HG02973 (cell line): ENCODE results near the gene TES.

ENCODE experiments used
- ATAC-seq: cut with Tn5 transposase; IDR thresholded peaks from one replicate; pipeline ENCODE4 v1.9.1; 2021; ENCODE audit warnings: moderate library complexity; ENCODE audit not compliant: unreplicated experiment

Gene TES

GRCh38 chr7:116193329-116194087 is 16.8 kb upstream of the TES start:
- ATAC-seq = no peak

GRCh38 chr7:116194115-116194514 is 16.2 kb upstream of the TES start:
- no peak for ATAC-seq

DNA sequence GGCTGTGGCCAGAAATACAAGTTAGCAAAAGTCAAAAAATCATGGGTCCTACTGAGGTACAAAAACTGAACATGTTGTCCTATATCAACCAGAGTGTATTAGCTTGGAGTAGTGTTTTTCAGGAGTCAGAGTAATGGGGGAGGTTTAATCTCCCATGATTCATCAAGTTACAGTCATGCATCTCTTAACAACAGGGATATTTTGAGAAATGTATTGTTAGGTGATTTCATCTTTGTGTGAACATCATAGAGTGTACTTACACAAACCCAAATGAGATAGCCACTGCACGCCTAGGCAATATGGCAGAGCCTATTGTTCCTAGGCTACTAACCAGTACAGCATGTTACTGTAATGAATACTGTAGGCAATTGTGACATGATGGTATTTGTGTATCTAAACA is 14.9 kb upstream of the TES start:
- no peak for ATAC-seq

- no peak for ATAC-seq
Observed at GRCh38 chr7:116196947-116197346, 13.4 kb upstream of the TES start.

- no peak for ATAC-seq
Observed at GRCh38 chr7:116197360-116197759, 13.0 kb upstream of the TES start.

- ATAC-seq = no peak
Observed at GRCh38 chr7:116198748-116199410, 11.5 kb upstream of the TES start.

DNA sequence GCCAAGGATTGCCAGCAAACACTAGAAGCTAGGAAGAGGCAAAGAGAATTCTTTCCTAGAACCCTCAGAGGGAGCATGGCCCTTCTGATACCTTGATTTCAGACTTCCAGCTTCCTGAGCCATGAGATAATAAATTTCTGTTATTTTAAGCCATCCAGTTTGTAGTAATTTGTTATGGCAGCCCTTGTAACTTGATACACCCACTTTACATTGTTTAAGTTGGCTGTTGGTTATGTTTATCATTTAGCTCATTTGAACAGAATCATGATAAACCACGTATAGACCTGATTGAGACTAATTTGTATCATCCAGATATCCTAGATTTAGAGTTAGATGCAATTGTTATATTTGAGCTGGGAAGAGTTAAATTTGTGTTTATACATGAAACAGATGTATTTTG is 9.4 kb upstream of the TES start:
- ATAC-seq = no peak

DNA sequence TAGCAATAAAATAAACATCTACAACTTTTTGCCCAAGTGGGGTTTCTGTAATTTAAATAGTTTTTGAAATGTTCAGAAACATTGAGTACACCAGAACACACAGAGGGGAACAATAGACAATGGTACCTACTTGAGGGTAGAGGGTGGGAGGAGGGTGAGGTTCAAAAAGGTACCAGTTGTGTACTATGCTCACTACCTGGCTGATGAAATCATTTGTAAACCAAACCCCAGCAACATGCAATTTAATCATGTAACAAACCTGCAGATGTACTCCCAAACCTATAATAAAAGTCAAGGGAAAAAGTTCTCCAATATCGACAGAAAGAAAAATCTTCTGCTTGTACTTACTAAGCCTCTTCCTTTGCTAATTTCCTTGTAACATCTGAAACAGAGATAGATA is 4.2 kb upstream of the TES start:
- no peak for ATAC-seq

DNA sequence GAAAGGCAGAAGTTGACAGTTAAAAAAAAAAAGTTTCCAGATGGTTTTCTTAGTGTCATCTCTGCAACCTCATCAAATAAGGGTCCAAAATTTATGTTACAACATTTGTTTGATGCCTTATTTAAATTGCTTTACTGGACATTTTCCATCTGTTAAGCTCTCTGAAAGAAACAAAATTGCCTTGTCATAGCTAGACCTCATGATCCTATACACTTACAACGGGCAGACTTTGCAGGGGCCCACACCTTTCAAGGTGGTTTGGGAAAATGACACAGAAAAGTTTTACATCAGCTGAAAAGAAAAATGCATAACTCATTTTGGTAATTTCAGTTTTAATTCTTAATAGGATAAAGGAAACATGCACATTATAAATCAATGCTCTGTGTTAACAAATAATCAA is 1.4 kb upstream of the TES start:
- ATAC-seq = no peak

DNA sequence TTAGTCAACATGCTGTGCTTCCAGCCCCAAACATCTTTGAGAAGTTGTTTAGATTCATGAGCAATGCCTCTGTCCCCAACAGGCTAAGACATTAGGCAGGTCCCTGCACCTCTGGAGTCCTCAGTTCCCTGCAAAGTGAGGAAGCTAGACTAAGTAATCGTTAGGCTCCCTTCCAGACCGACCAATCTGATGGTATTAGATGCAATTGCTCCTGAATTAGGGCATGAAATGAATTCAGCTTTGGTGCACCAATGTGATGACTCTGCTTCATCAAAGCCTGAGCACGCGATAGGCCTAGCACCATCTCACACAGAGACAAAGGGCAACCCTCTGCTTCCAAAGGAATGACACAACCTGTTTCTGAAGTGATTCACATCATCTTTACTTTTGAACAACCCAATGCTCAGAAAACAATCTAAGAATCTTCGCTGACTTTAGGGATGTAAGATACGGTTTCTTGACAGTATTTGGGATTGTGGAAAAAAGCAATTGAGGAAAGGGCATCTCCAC is 723 bp upstream of the TES start:
- no peak for ATAC-seq

- peak; percentile 75 for ATAC-seq
Observed at GRCh38 chr7:116211006-116211912, 920 bp downstream of the TES start.

- ATAC-seq = no peak
Observed at GRCh38 chr7:116211913-116212596, 1.7 kb downstream of the TES start.

- no peak for ATAC-seq
Observed at GRCh38 chr7:116212869-116213268, 2.5 kb downstream of the TES start.

DNA sequence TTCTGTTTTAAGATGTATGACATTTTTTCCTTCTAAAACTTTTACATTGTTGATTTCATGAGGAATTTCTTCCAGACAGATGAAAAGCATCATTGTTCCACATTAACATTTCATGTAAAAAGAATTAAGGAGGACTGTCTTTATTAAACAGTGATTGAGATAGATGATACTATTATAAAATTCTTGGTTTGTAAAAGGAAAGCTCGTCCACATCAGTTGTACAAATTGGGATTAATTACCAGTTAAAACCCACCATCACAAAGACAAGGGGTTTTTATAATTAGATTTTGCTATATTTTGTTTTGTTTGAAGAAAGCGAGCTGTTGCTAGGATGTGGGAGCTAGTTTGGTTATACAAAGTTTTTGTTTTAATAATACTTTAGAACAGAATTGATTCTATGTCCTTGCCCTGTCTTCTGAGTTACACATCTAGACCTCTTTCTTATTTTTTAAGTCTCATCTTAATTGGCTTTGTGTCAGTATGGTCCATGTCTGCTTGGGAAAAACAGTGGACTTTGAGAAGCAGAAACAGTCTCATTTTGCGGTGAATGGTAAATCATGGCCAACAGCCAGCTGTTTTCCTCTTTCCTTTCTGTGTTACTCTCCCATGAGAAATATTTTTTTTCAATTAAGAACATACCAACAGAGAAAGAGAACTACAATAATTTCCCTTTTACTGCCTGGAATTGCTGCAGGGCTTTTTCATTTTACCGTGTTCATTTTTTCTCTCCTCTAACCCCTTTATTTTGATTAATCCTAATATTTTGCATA is 3.2 kb downstream of the TES start:
- ATAC-seq = no peak

- no peak for ATAC-seq
Observed at GRCh38 chr7:116214921-116215320, 4.6 kb downstream of the TES start.

- ATAC-seq = no peak
Observed at GRCh38 chr7:116215551-116215950, 5.2 kb downstream of the TES start.

GRCh38 chr7:116216956-116217571 is 6.7 kb downstream of the TES start:
- ATAC-seq = peak; percentile 40

DNA sequence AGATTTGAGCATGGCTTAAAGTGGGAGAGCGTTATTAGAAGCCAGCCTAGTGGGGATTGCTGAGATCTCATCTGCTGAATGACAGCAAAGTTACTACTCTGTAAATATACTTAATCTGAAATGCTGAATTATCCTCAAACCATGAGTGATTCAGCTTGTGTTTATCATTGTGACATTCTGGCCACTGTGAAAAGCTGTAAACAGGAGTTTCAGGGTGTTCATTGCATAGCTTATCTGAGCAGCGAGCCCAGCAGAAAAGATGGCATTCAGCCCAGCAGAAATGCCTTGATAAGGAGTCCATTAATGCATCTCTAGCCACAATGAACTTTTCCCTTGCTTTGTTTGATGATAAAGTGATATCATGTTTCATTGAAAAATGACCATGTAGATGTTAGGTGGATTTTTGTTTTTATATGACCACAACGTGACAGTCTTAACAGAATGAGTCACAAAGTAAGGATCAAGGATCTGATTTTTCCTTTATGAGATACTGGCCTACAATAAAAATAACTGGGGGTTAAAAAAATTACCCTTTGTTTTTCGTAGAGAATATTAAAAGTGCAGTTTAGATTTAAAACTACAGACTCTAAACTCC is 7.8 kb downstream of the TES start:
- no peak for ATAC-seq

- no peak for ATAC-seq
Observed at GRCh38 chr7:116218747-116219146, 8.4 kb downstream of the TES start.
